GM21529 (cell line): Measurements from ENCODE around the gene ATP5PF.
"Not testable (repeated sequence)": the region's sequence is repeated elsewhere in the genome, so short reads cannot be mapped to it uniquely, and the experiment has no call there.

Source experiments
- ATAC-seq: cut with Tn5 transposase; IDR thresholded peaks from one replicate; pipeline ENCODE4 v1.9.1; 2021; ENCODE audit not compliant: unreplicated experiment

ATP5PF gene

GRCh38 chr21:25732091-25732760 lies 2.5 kb downstream of the ATP5PF start:
- no peak for ATAC-seq

DNA sequence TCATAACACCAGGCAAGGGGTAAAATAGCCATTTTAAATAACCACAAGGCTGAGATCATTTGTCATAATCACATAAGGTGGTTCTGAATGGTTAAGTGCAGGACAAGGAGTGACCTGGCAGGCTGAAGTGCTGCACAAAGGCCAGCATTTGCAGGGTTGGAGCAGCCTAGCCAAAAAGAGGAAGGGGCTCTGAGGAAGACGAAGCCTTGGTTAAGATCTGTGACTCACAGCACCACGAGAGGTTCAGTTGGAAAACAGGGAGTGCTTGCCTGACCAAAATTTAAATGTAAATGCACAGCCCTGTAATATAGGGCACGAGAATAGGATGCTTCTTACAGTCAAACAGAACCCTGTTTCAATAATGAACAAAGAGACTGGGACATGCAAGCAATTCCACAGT lies 12.1 kb downstream of the ATP5PF start:
- ATAC-seq = no peak

- no peak for ATAC-seq
Measured at GRCh38 chr21:25721987-25722386, 12.7 kb downstream of the ATP5PF start.

DNA sequence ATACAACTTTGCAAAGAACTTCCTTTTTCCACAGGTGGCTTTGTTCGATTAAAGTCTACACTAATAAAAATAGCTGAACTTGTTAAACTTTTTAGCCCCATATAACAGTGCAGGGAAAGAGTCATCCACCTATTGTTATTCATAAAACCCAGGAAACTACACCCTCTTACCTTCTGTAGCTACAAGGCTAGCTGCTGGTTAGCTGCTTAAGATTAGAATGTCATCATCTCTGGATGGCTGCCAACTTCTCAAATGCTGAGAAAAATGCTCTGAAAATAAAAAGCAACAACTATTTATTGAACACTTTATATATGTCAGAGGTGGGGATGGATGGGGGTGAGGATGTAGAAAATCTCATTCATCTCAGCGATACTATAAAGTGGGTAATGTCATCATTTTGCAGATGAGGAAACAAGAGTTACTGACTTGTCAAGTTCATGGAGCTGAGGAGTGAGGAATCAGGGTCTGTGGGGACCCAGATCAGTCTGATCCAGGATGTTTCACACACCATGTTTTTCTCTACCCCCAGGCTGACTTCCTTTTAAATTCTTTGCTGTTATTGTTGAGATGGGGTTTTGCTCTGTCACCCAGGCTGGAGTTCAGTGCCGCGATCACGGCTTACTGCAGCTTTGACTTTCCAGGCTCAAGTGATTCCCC lies 17.1 kb downstream of the ATP5PF start:
- no peak for ATAC-seq

DNA sequence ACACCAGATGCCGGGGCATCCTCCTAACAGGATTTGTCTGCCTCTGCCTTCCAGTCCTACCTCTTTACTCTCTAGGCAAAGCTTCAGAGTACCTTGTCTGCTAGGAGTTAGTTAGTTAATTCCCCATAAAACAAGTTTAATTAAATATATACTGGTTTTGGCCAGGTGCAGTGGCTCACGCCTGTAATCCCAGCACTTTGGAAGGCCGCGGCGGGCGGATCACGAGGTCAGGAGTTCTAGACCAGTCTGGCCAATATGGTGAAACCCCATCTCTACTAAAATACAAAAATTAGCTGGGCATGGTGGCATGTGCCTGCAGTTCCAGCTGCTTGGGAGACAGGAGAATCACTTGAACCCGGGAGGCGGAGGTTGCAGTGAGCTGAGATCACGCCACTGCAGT lies 20.6 kb downstream of the ATP5PF start:
- ATAC-seq = not testable (repeated sequence)

DNA sequence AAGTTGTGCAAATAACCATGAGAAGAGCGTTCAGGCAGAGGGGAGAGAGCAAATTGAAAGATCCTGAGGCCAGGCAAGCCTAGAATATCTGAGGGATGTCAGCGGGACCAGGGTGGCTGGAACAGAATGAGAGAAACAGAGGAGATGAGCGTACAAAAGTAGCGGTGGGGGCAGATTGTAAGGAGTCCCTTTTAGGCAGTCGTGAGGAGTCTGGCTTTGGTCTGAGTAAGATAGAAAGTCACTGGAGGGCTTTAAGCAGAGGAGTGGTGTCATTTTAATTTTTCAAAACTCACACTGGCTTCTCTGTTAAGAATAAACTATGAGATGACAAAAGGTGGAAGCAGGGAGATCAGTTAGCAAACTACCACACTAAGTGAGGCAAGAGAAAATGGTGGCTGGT lies 24.2 kb downstream of the ATP5PF start:
- ATAC-seq = no peak

DNA sequence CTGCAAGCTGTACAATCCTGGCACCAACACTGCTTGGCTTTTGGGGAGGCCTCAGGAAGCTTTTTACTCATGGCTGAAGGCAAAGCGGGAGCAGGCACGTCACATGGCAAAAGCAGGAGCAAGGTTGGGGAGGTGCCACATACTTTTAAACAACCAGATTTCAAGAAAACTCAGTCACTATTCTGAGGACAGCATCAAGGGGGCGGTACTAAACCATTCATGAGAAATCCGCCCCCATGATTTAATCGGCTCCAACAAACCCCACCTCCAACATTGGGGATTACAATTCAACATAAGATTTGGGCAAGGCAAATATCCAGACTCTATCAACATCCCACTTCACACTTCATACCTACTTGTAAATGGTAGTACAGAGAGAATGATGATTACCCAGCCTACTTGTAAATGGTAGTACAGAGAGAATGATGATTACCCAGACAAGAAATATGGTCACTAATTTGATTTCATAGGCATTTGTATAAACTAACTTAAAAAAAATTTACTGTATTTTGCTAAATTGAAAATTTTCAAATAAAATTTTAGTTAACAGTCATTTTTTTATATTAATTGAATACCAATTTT lies 24.9 kb downstream of the ATP5PF start:
- no peak for ATAC-seq

- ATAC-seq = no peak
Measured at GRCh38 chr21:25708467-25709065, 26.1 kb downstream of the ATP5PF start.

DNA sequence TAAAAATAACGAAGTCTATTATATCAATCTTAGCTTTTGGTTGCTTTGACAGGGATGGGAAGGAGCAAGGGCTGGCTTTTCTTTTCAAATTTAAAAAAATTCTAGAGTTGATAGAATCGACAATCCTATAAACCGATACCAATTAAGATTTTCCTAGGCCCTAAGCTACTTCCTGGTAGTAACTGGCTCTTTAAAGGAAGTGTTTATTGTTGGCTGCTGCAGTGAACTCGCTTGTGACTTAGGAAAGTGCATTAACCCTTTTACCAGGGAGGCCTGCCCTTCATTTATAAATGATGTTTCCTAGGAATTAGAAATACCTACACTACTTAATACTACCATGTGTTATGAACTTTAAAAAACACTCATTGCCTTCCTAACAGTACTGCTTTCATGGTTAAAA lies 33.2 kb downstream of the ATP5PF start:
- ATAC-seq = no peak

DNA sequence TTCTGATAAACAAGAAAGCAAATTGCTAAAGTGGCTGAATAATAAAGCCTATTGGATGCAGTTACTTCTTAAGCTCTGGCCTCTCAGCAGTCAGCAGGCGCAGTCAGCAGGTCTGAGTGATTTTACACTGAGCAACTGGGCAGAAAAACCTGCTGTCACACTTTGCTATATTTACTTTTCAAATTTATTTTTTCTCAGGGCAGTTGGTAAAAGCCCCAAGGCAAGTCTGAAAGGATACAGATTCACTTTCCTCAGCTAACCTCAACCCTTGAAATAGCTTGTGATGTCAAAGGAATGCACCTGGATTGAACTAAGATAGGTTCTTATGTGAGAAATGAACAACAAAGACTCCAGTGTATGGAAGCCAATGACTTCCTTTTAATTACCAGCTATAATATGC lies 34.0 kb downstream of the ATP5PF start:
- ATAC-seq = no peak

DNA sequence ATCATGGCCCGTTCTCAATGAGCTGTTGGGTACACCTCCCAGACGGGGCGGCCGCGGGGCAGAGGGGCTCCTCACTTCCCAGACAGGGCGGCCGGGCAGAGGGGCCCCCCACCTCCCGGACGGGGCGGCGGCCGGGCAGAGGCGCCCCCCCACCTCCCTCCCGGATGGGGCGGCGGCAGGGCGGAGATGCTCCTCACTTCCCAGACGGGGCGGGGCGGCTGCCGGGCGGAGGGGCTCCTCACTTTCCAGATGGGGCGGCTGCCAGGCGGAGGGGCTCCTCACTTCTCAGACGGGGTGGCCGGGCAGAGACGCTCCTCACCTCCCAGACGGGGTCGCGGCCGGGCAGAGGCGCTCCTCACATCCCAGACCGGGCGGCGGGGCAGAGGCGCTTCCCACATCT lies 39.2 kb downstream of the ATP5PF start:
- not testable (repeated sequence) for ATAC-seq

- ATAC-seq = no peak
Measured at GRCh38 chr21:25691976-25692375, 42.7 kb downstream of the ATP5PF start.

DNA sequence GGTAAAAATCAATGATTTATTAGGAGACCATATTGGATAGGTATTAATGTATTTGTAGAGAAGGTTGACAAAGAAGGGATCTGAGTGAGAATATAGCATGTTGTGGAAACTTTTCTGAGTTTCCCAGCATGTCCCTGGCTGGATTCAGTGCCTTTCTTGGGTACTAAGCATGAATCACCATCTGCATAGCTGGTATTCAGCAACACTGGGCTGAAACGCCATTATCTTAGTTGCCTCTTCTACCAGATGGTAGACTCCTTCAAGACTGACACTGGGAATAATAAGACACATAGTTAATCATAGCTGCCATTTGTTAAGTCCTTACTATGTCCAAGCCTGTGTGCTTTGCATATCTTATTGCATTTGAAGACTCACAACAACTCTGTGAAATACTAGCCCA lies 45.5 kb downstream of the ATP5PF start:
- no peak for ATAC-seq

- no peak for ATAC-seq
Measured at GRCh38 chr21:25688275-25689155, 46.2 kb downstream of the ATP5PF start.

DNA sequence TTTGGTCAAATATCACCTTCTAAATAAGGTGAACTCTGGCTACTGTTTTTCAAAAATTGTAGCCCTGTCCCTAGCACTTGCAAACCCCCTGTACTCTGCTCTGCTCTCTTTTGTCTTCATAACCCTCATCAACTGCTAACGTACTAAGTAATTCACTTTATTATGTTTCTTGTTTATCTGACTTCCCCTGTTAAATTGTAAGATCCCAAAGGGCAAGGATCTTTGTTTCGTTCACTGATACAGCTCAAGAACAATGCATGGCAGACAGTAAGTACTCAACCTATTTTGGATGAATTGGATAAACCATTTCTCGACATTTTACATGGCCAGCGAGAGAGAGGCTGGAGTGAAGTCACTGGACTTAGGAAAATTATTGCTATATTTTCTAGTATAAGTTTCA lies 46.9 kb downstream of the ATP5PF start:
- no peak for ATAC-seq

DNA sequence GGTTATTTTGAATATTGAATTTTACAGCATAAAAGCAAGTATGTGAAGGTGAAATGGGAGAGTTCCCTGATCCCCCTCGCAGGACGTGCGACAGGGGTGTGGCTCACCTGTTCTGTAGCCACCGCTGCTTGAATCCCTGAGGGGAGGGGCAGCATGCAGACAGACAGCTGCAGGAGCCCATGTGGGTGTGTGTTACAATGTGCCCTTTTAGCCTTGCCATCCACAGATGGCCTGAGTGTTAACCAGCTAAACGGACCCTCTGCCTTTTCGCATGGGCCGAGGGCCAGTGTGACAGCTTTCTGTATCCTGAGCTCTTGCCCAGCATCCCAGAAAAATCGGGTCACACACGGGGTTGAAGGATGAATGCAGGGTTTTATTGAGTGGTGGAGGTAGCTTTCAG lies 52.3 kb downstream of the ATP5PF start:
- ATAC-seq = no peak

GRCh38 chr21:25676451-25676850 lies 58.3 kb downstream of the ATP5PF start:
- no peak for ATAC-seq
